Measurements from ENCODE around the gene ITGAV.

- TF ChIP-seq EP300 (IDR thresholded peaks at IDR 0.05; ENCODE audit: low read depth) (no peak), CTCF (IDR thresholded peaks at IDR 0.05) (no peak)
Observed at GRCh38 chr2:186575302-186575701, 14.6 kb upstream of the ITGAV start.
